ENCODE data around the gene NOS1AP.

NOS1AP gene

GRCh38 chr1:162224267-162224666 lies 154.8 kb downstream of the NOS1AP start:
- no peak for DNase-seq

- DNase-seq, result no peak
Measured at GRCh38 chr1:162228586-162228985, 159.1 kb downstream of the NOS1AP start.

GRCh38 chr1:162229549-162229948 lies 160.1 kb downstream of the NOS1AP start:
- no peak for DNase-seq

DNA sequence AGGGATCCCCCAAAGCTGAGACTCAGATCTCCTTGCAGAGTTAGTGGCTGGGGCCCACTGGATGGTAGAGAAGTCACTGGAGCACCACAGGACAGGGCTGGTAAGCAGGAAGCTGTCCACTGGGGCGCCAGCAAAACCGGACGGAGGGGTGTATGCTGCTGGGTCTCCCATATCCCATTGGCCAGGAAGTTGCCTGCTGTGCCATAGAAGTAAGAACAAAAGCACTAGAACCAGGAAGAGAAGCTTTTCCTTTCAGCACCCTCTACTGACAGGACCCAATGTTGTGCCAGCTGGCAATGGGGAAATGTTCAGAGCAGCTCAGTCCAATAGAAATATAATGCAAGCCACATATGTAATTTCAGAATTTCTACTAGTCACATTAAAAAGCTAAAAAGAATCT lies 160.6 kb downstream of the NOS1AP start:
- no peak for DNase-seq

DNA sequence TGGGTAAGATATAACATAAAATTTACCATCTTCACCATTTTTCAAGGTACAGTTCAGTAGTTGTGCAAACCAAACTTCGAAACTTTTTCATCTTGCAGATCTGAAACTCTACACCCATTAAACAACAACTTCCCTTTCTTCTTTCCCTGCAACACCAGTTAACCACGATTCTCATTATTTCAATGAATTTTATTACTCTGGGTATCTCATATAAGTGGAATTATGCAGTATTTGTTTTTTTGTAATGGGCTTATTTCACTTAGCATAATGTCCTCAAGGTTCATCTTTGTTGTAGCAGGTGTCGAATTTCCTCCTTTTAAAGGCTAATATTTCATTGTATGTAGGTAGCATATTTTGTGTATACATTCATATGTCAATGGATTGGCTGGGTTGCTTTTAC lies 161.0 kb downstream of the NOS1AP start:
- no peak for DNase-seq

GRCh38 chr1:162232034-162232711 lies 162.7 kb downstream of the NOS1AP start:
- DNase-seq, result no peak

GRCh38 chr1:162233066-162233465 lies 163.6 kb downstream of the NOS1AP start:
- DNase-seq, result no peak

GRCh38 chr1:162233937-162234336 lies 164.4 kb downstream of the NOS1AP start:
- no peak for DNase-seq

DNA sequence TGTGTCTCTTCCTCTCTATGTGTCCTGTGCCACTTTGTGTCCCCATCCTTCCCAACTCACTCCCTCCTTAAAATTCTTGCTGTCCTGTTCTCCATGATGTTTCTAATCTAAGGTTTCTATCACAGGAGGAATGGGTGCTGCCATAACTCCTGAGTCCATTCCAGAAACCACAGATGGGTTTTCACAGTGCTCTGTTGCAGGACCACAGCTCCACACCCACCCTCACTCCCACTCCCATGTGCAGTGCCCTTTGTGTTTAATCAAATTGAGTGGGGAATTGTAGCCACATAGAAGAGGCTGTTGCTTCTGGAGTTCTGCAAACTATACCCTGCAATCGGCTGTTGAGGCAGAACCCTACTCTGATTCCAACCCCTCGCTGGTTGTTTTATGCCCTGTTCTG lies 165.1 kb downstream of the NOS1AP start:
- no peak for DNase-seq

DNA sequence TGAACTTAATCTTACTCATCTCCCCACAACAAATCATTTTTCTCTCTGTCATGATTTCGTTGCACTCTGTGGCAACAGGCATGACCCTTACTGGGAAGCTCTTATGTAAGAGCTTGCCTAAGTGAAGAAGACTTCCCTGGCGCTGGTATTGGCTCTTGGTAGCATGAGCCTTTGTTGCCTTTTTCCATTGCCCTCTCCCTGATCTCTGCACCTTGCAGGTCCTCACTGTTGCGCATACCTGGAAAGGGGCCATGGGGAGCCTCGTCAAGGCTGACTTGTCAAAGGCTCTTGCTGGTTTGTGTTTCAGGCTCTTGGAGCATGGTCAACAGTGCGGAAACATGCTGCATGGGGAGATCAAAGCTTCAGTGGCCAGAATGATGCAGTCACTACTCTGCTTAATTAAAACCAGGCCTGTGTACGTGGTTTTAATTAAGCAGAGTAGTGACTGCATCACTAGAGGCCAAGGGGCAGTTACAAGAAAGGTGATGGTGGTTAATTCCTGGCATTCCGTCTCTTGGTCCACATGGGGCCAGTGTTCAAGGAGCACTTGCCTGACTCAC lies 165.8 kb downstream of the NOS1AP start:
- DNase-seq, result no peak

GRCh38 chr1:162236201-162236600 lies 166.7 kb downstream of the NOS1AP start:
- no peak for DNase-seq

- no peak for DNase-seq
Measured at GRCh38 chr1:162236618-162237017, 167.1 kb downstream of the NOS1AP start.

- no peak for DNase-seq
Measured at GRCh38 chr1:162240577-162240976, 171.1 kb downstream of the NOS1AP start.

DNA sequence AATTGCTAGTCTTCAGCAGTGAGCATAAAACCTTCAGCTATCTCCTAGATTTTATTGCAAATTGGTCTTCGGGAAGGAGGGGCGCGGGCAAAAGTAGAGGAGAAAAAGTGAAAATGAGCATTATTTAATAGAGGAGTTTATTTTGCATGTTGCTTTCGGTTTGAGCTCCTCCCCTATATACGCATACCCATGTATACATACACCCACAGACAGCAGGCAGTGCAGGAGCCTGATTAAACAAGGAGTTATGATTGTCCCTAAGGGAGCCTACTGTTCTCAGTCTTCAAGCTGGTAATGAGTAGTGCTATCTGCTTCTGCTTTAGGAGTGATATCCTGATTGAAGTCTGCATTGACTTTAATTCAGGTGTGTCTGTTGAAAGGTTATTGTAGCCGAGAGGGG lies 173.3 kb downstream of the NOS1AP start:
- DNase-seq, result no peak

DNA sequence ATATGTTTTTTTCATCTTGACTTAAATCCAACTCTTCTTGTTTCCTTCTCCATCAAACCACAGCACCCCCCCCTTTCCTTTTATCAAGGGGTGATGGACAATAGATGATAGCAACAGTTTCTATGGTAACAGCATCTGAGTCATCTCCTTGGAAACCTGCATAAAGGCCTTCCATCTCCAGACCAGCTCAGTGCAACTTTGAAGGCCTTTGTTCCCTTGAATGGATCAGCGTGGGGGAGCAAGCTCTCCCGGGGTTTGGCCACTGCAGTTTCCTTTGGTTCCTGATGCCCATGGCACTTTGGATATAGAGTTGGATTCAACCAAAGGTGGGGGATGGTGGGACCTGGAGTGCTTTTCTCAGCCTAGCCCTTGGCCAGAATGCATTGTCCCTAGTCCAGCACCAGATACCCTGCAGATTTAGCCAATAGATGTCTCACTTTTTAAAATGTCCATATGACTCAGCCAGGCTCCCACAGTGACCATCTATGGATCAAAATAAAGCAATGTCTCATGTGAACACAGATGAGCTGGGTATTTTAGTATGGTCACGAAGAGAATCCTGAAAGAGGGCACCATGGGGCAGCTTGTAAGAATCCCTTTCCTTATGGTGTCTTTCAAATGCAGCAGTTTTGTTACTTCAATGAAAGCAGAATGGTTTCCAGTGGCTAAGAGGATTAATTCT lies 179.5 kb downstream of the NOS1AP start:
- no peak for DNase-seq

GRCh38 chr1:162250004-162250730 lies 180.7 kb downstream of the NOS1AP start:
- no peak for DNase-seq

- DNase-seq, result no peak
Measured at GRCh38 chr1:162251102-162251501, 181.6 kb downstream of the NOS1AP start.

- DNase-seq, result no peak
Measured at GRCh38 chr1:162252214-162252613, 182.7 kb downstream of the NOS1AP start.

GRCh38 chr1:162253790-162254189 lies 184.3 kb downstream of the NOS1AP start:
- DNase-seq, result no peak

GRCh38 chr1:162256287-162256686 lies 186.8 kb downstream of the NOS1AP start:
- DNase-seq, result no peak

GRCh38 chr1:162258394-162258793 lies 188.9 kb downstream of the NOS1AP start:
- no peak for DNase-seq

- no peak for DNase-seq
Measured at GRCh38 chr1:162259894-162260455, 190.5 kb downstream of the NOS1AP start.

- DNase-seq, result no peak
Measured at GRCh38 chr1:162264108-162264507, 194.6 kb downstream of the NOS1AP start.
